PFSK-1 (cell line): ENCODE data around the gene DIPK1B.

Experiments used
- REST ChIP-seq, 2 experiments: IDR thresholded peaks; 2 replicates each; pipeline versions ENCODE4 v1.6.1 to v1.8.0; 2011 to 2012; ENCODE audit warnings: low read depth in 2 of 2, low read length in 2 of 2, control low read depth in 1 of 2, inconsistent platforms in 1 of 2, mild to moderate bottlenecking in 1 of 2, moderate library complexity in 1 of 2; ENCODE audit not compliant: insufficient read depth in 1 of 2
- TAF1 ChIP-seq: IDR thresholded peaks from 2 replicates; pipeline ENCODE4 v1.6.1; 2012; ENCODE audit warnings: low read length, control low read depth, borderline replicate concordance; ENCODE audit not compliant: insufficient read depth

- TF ChIP-seq TAF1 (no peak), REST (IDR thresholded peaks at IDR 0.05; ENCODE audit: insufficient read depth in 1 of 2, low read depth in 2 of 2, low read length in 2 of 2) (no peak)
Measured at GRCh38 chr9:136751814-136752213, 39.4 kb downstream of the DIPK1B start.
